K562 (cell line): ENCODE results near the gene LTBP4. TPM values are rescaled to one million over a fixed set of nuclear protein-coding genes. Genes with fewer than 3 reads are reported as not detected.

ENCODE experiments used
- BCL6 ChIP-seq: fragments of 250-450 bp; sonication (Bioruptor Pico); IDR thresholded peaks from 2 replicates; pipeline ENCODE4 v1.4.0; 2020
- BRCA1 ChIP-seq, 2 experiments: fragments of 450-650 bp in 1 of 2; sonication (generic) in 1 of 2; formaldehyde crosslinking in 1 of 2; IDR thresholded peaks; 2 replicates each; pipeline versions ENCODE4 v1.5.0 to v1.6.1; 2017 to 2020; ENCODE audit warnings: mild to moderate bottlenecking in 1 of 2, missing genetic modification reagents in 1 of 2
- FOXJ3 ChIP-seq: sonication (generic); formaldehyde crosslinking; IDR thresholded peaks from 2 replicates; pipeline ENCODE4 v1.4.0; 2020; ENCODE audit warnings: mild to moderate bottlenecking, missing genetic modification reagents
- IRF9 ChIP-seq: fragments of 450-650 bp; IDR thresholded peaks from 2 replicates; pipeline ENCODE4 v1.6.1; 2016; ENCODE audit warnings: missing biosample characterization, missing genetic modification characterization
- MEF2D ChIP-seq: conservative IDR thresholded peaks from 2 replicates; pipeline ENCODE4 v1.6.1; 2016; ENCODE audit warnings: low read depth, missing genetic modification characterization, missing compliant biosample characterization
- MNT ChIP-seq, 2 experiments: fragments of 450-650 bp; conservative IDR thresholded peaks; 2 replicates each; pipeline ENCODE4 v1.6.1; 2017; ENCODE audit warnings: mild to moderate bottlenecking in 2 of 2, moderate library complexity in 2 of 2
- MTA1 ChIP-seq: fragments of 450-650 bp; IDR thresholded peaks from 2 replicates; pipeline ENCODE4 v1.6.1; 2017; ENCODE audit warnings: borderline replicate concordance
- PRMT5 ChIP-seq: sonication (generic); formaldehyde crosslinking; IDR thresholded peaks from 2 replicates; pipeline ENCODE4 v1.5.0; 2020; ENCODE audit warnings: missing genetic modification reagents
- SAP30 ChIP-seq: fragments of 200-600 bp; sonication (generic); IDR thresholded peaks from 2 replicates; pipeline ENCODE4 v1.6.1; 2012; ENCODE audit warnings: borderline replicate concordance, low read depth, mild to moderate bottlenecking, moderate library complexity, low read length, control low read depth, inconsistent platforms; ENCODE audit not compliant: insufficient read depth, poor library complexity, severe bottlenecking
- TCF7L2 ChIP-seq: fragments of 150-350 bp; IDR thresholded peaks from 2 replicates; pipeline ENCODE4 v1.6.1; 2016; ENCODE audit warnings: low read depth, mild to moderate bottlenecking, low read length, moderate library complexity
- XRCC5 ChIP-seq: fragments of 200-400 bp; formaldehyde crosslinking; IDR thresholded peaks from 2 replicates; pipeline ENCODE4 v1.6.1; 2017; ENCODE audit warnings: low read depth, mild to moderate bottlenecking, low read length
- ZBTB34 ChIP-seq: fragments of 250-450 bp; sonication (Bioruptor Pico); IDR thresholded peaks from 2 replicates; pipeline ENCODE4 v1.8.0; 2021; ENCODE audit warnings: mild to moderate bottlenecking, moderate library complexity
- ZBTB40 ChIP-seq, 2 experiments: fragments of 450-650 bp in 1 of 2; sonication (generic) in 1 of 2; formaldehyde crosslinking in 1 of 2; IDR thresholded peaks; 2 replicates each; pipeline versions ENCODE4 v1.7.1 to v1.9.0; 2016 to 2022; ENCODE audit warnings: inconsistent platforms in 1 of 2, mild to moderate bottlenecking in 1 of 2, missing genetic modification reagents in 1 of 2
- polyA plus RNA-seq, 8 experiments: library from polyadenylated mRNA; depleted of rRNA in 4 of 8; stranded (reverse) in 5 of 8; unstranded in 3 of 8; fragments of >200 nt; fragmentation: Nextera tagmentation in 2 of 8; fragmentation: Illumina TruSeq in 1 of 8; extraction: Ambion mirVana in 2 of 8; extraction: Trizol in 1 of 8; gene quantifications; 2 replicates each; pipeline versions ENCODE4 v1.2.1 to v1.2.3, GENCODE V29; 2011 to 2014; ENCODE audit warnings: inconsistent platforms in 1 of 8, missing spikeins in 1 of 8
- total RNA-seq, 7 experiments: library from RNA; depleted of rRNA in 6 of 7; stranded (reverse); fragments of >200 nt in 6 of 7; fragmentation: Illumina TruSeq in 2 of 7; extraction: Trizol in 2 of 7; gene quantifications; 2 replicates each; pipeline versions ENCODE4 v1.2.1 to v1.2.3, GENCODE V29; 2011 to 2021; ENCODE audit warnings: low replicate concordance in 1 of 7

LTBP4 gene
- total and polyA plus RNA-seq, 9 of the 15 experiments (the other 6 are each of a cell fraction or from before 2014, with no cell fraction given): 0.35 to 160 (median 31.6) TPM

- TF ChIP-seq ZBTB40 (IDR thresholded peaks at IDR 0.05) (peak; percentile 31; the same call in 1 of the 2 replicates), ZBTB40 (CRISPR knock-in tag; IDR thresholded peaks at IDR 0.05) (no peak), XRCC5 (0 out of 2 replicates have a peak, but pooled peaks have one; percentile 52), FOXJ3 (CRISPR knock-in tag) (no peak), IRF9 (tag) (no peak), BCL6 (CRISPR knock-in tag) (no peak), PRMT5 (CRISPR knock-in tag) (no peak), TCF7L2 (no peak), MTA1 (0 out of 2 replicates have a peak, but pooled peaks have one; percentile 77), BRCA1 (IDR thresholded peaks at IDR 0.05) (no peak), BRCA1 (CRISPR knock-in tag; IDR thresholded peaks at IDR 0.05) (no peak), MNT (conservative IDR thresholded peaks at IDR 0.05) (peak; percentile 99 to 100), ZBTB34 (CRISPR knock-in tag) (no peak), SAP30 (peak; percentile 90), MEF2D (no peak)
Measured at GRCh38 chr19:40662925-40663694, 61.9 kb downstream of the LTBP4 start (continued).
